Transverse colon (tissue), 3 donors: ENCODE measurements around the gene ALDH1A2.

ENCODE experiments used
- EP300 ChIP-seq: sonication (generic); formaldehyde crosslinking; IDR thresholded peaks from one replicate; pipeline ENCODE4 v1.6.1; 2017; ENCODE audit warnings: antibody characterized with exemption, low read depth
- TF ChIP-seq, protein P1 (sequence below), 5 experiments: fragments of 200-600 bp in 3 of 5; fragments of 450-650 bp in 2 of 5; sonication (generic) in 3 of 5; IDR thresholded peaks; 1 replicate in 2 of 5; 2 replicates in 3 of 5; pipeline ENCODE4 v1.5.1; 2016 to 2017; ENCODE audit warnings: antibody characterized with exemption in 5 of 5, inconsistent platforms in 3 of 5, mild to moderate bottlenecking in 2 of 5, moderate library complexity in 1 of 5

DNA sequence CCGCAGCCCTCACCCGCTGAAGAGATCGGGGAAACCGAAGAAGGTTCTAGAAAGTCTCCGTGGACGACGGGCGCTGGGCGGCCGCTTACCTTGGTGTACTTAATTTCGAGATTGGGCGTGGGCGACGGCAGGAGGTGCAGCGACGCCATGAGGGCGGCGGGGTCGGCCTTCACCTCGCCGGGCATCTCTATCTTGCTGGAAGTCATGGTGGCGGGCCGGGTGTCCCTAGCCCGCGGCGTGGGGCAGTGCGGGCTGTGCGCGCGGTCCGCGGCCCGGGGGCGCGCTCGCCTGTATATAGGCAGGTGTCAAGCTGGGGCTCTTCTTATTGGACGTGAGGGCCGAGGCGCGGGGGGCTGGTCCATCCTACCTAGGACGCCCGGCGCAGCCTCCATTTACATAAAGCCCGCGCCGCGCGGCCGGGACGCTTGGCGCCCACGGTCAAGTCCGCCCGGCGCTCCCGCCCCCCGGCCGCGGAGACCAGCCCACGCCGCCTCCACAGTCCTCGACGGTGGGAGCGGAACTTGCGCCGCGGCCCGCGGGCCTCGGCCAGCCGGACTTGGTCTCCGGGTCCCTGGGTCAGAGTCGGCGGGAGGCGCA, at the start of gene ALDH1A2:
- TF ChIP-seq, protein P1, sequence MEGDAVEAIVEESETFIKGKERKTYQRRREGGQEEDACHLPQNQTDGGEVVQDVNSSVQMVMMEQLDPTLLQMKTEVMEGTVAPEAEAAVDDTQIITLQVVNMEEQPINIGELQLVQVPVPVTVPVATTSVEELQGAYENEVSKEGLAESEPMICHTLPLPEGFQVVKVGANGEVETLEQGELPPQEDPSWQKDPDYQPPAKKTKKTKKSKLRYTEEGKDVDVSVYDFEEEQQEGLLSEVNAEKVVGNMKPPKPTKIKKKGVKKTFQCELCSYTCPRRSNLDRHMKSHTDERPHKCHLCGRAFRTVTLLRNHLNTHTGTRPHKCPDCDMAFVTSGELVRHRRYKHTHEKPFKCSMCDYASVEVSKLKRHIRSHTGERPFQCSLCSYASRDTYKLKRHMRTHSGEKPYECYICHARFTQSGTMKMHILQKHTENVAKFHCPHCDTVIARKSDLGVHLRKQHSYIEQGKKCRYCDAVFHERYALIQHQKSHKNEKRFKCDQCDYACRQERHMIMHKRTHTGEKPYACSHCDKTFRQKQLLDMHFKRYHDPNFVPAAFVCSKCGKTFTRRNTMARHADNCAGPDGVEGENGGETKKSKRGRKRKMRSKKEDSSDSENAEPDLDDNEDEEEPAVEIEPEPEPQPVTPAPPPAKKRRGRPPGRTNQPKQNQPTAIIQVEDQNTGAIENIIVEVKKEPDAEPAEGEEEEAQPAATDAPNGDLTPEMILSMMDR (IDR thresholded peaks at IDR 0.05) = no peak
- no peak for TF ChIP-seq EP300
